GM18858 (cell line): ENCODE data around the gene MYOM1.

Experiments
- ATAC-seq: cut with Tn5 transposase; IDR thresholded peaks from one replicate; pipeline ENCODE4 v1.9.1; 2021; ENCODE audit not compliant: unreplicated experiment

Gene MYOM1

GRCh38 chr18:3119401-3120341 lies 100.1 kb downstream of the MYOM1 start:
- ATAC-seq = no peak

- no peak for ATAC-seq
Measured at GRCh38 chr18:3118195-3119010, 101.4 kb downstream of the MYOM1 start.

- ATAC-seq = no peak
Measured at GRCh38 chr18:3117493-3118192, 102.1 kb downstream of the MYOM1 start.

- ATAC-seq = no peak
Measured at GRCh38 chr18:3115447-3116030, 104.2 kb downstream of the MYOM1 start.

- no peak for ATAC-seq
Measured at GRCh38 chr18:3114451-3114850, 105.3 kb downstream of the MYOM1 start.

GRCh38 chr18:3114026-3114425 lies 105.7 kb downstream of the MYOM1 start:
- no peak for ATAC-seq

- ATAC-seq = no peak
Measured at GRCh38 chr18:3111523-3112240, 108.1 kb downstream of the MYOM1 start.

- ATAC-seq = peak; percentile 47
Measured at GRCh38 chr18:3110034-3110752, 109.6 kb downstream of the MYOM1 start.

GRCh38 chr18:3107740-3108151 lies 112.0 kb downstream of the MYOM1 start:
- ATAC-seq = no peak

GRCh38 chr18:3104190-3105054 lies 115.3 kb downstream of the MYOM1 start:
- ATAC-seq = no peak

- no peak for ATAC-seq
Measured at GRCh38 chr18:3103576-3103975, 116.2 kb downstream of the MYOM1 start.

GRCh38 chr18:3102983-3103382 lies 116.8 kb downstream of the MYOM1 start:
- ATAC-seq = no peak

GRCh38 chr18:3100498-3101132 lies 119.2 kb downstream of the MYOM1 start:
- ATAC-seq = no peak

GRCh38 chr18:3099327-3099726 lies 120.4 kb downstream of the MYOM1 start:
- no peak for ATAC-seq

GRCh38 chr18:3097082-3097481 lies 122.7 kb downstream of the MYOM1 start:
- ATAC-seq = no peak

GRCh38 chr18:3095921-3096320 lies 123.8 kb downstream of the MYOM1 start:
- no peak for ATAC-seq

- no peak for ATAC-seq
Measured at GRCh38 chr18:3094338-3094684, 125.5 kb downstream of the MYOM1 start.

- no peak for ATAC-seq
Measured at GRCh38 chr18:3093624-3094337, 126.0 kb downstream of the MYOM1 start.
